K562 (cell line): ENCODE results near the gene CLIC1. TPM values are rescaled to one million over a fixed set of nuclear protein-coding genes. Genes with fewer than 3 reads are reported as not detected.

Experiments used
- CSDE1 ChIP-seq, 2 experiments: fragments of 450-650 bp; IDR thresholded peaks; 2 replicates each; pipeline ENCODE4 v1.6.1; 2016; ENCODE audit warnings: mild to moderate bottlenecking in 1 of 2
- ERF ChIP-seq: fragments of 450-650 bp; formaldehyde crosslinking; IDR thresholded peaks from 2 replicates; pipeline ENCODE4 v1.4.0; 2020; ENCODE audit warnings: mild to moderate bottlenecking, mixed read lengths
- FOXM1 ChIP-seq, 2 experiments: fragments of 450-650 bp in 1 of 2; sonication (generic) in 1 of 2; formaldehyde crosslinking in 1 of 2; IDR thresholded peaks; 2 replicates each; pipeline versions ENCODE4 v1.6.1 to v1.9.0; 2017 to 2022; ENCODE audit warnings: low read depth in 2 of 2, mild to moderate bottlenecking in 2 of 2, missing genetic modification reagents in 1 of 2, moderate library complexity in 1 of 2
- FUS ChIP-seq: fragments of 200-400 bp; formaldehyde crosslinking; optimal IDR thresholded peaks from 2 replicates; pipeline ENCODE3; 2017; ENCODE audit warnings: low read depth, low read length
- HDAC3 ChIP-seq: fragments of 450-650 bp; IDR thresholded peaks from 2 replicates; pipeline ENCODE4 v1.6.1; 2018; ENCODE audit warnings: borderline replicate concordance, mild to moderate bottlenecking, moderate library complexity; ENCODE audit not compliant: partially characterized antibody
- MAZ ChIP-seq, 2 experiments: fragments of 450-650 bp in 1 of 2; sonication (generic) in 1 of 2; formaldehyde crosslinking; IDR thresholded peaks in 1 of 2; conservative IDR thresholded peaks in 1 of 2; 2 replicates each; pipeline versions ENCODE4 v1.4.0 to v1.5.0; 2020; ENCODE audit warnings: mild to moderate bottlenecking in 1 of 2, missing genetic modification reagents in 1 of 2
- NFATC3 ChIP-seq: fragments of 450-650 bp; IDR thresholded peaks from 2 replicates; pipeline ENCODE4 v1.6.1; 2017; ENCODE audit warnings: mild to moderate bottlenecking
- NR2C2 ChIP-seq, 2 experiments: fragments of 200-800 bp in 1 of 2; sonication (Bioruptor generic) in 1 of 2; sonication (generic) in 1 of 2; formaldehyde crosslinking in 1 of 2; IDR thresholded peaks; 2 replicates each; pipeline versions ENCODE4 v1.6.1 to v1.8.0; 2016 to 2022; ENCODE audit warnings: mild to moderate bottlenecking in 1 of 2, missing compliant biosample characterization in 1 of 2, missing genetic modification characterization in 1 of 2, missing genetic modification reagents in 1 of 2
- POU5F1 ChIP-seq: fragments of 150-350 bp; IDR thresholded peaks from 2 replicates; pipeline ENCODE4 v1.6.1; 2014; ENCODE audit warnings: borderline replicate concordance, low read length, low read depth, mild to moderate bottlenecking; ENCODE audit not compliant: partially characterized antibody
- RBFOX2 ChIP-seq: fragments of 200-400 bp; formaldehyde crosslinking; IDR thresholded peaks from 2 replicates; pipeline ENCODE4 v1.6.1; 2017; ENCODE audit warnings: low read depth, mild to moderate bottlenecking, low read length, moderate library complexity
- SPI1 ChIP-seq: IDR thresholded peaks from 2 replicates; pipeline ENCODE4 v1.6.1; 2011; ENCODE audit warnings: low read depth, low read length, control low read depth, borderline replicate concordance
- U2AF2 ChIP-seq: fragments of 200-400 bp; formaldehyde crosslinking; optimal IDR thresholded peaks from 2 replicates; pipeline ENCODE3; 2017; ENCODE audit warnings: low read depth, mild to moderate bottlenecking, low read length
- YBX1 ChIP-seq: fragments of 450-650 bp; IDR thresholded peaks from 2 replicates; pipeline ENCODE4 v1.7.1; 2016; ENCODE audit warnings: mild to moderate bottlenecking
- ZSCAN29 ChIP-seq: fragments of 450-650 bp; IDR thresholded peaks from 2 replicates; pipeline ENCODE4 v1.6.1; 2017
- polyA plus RNA-seq, 8 experiments: library from polyadenylated mRNA; depleted of rRNA in 4 of 8; stranded (reverse) in 5 of 8; unstranded in 3 of 8; fragments of >200 nt; fragmentation: Nextera tagmentation in 2 of 8; fragmentation: Illumina TruSeq in 1 of 8; extraction: Ambion mirVana in 2 of 8; extraction: Trizol in 1 of 8; gene quantifications; 2 replicates each; pipeline versions ENCODE4 v1.2.1 to v1.2.3, GENCODE V29; 2011 to 2014; ENCODE audit warnings: inconsistent platforms in 1 of 8, missing spikeins in 1 of 8
- total RNA-seq, 7 experiments: library from RNA; depleted of rRNA in 6 of 7; stranded (reverse); fragments of >200 nt in 6 of 7; fragmentation: Illumina TruSeq in 2 of 7; extraction: Trizol in 2 of 7; gene quantifications; 2 replicates each; pipeline versions ENCODE4 v1.2.1 to v1.2.3, GENCODE V29; 2011 to 2021; ENCODE audit warnings: low replicate concordance in 1 of 7
- TF ChIP-seq, protein P1 (sequence below): fragments of 450-650 bp; conservative IDR thresholded peaks from 2 replicates; pipeline ENCODE4 v1.6.1; 2016; ENCODE audit warnings: missing genetic modification characterization, low read depth, mild to moderate bottlenecking, control low read depth, missing compliant biosample characterization
- TF ChIP-seq, protein P2 (sequence below): fragments of 250-450 bp; sonication (Bioruptor Pico); IDR thresholded peaks from 2 replicates; pipeline ENCODE4 v1.8.0; 2022; ENCODE audit warnings: inconsistent platforms
- TF ChIP-seq, protein P3 (sequence below): fragments of 250-450 bp; sonication (Bioruptor Pico); IDR thresholded peaks from 2 replicates; pipeline ENCODE4 v1.8.0; 2021; ENCODE audit warnings: mild to moderate bottlenecking, moderate library complexity
- TF ChIP-seq, protein P4 (sequence below), 2 experiments: fragments of 450-650 bp in 1 of 2; sonication (generic) in 1 of 2; formaldehyde crosslinking in 1 of 2; IDR thresholded peaks in 1 of 2; conservative IDR thresholded peaks in 1 of 2; 2 replicates each; pipeline versions ENCODE4 v1.6.1 to v1.8.1; 2016 to 2023; ENCODE audit warnings: mild to moderate bottlenecking in 2 of 2, moderate library complexity in 2 of 2, inconsistent platforms in 1 of 2, missing genetic modification reagents in 1 of 2
- TF ChIP-seq, protein P5 (sequence below): fragments of 450-650 bp; formaldehyde crosslinking; IDR thresholded peaks from 2 replicates; pipeline ENCODE4 v1.4.0; 2020; ENCODE audit warnings: mild to moderate bottlenecking, mixed read lengths

Gene CLIC1
- total and polyA plus RNA-seq, 9 of the 15 experiments (the other 6 are each of a cell fraction or from before 2014, with no cell fraction given) = 1,267 to 2,419 (median 1,808) TPM

DNA sequence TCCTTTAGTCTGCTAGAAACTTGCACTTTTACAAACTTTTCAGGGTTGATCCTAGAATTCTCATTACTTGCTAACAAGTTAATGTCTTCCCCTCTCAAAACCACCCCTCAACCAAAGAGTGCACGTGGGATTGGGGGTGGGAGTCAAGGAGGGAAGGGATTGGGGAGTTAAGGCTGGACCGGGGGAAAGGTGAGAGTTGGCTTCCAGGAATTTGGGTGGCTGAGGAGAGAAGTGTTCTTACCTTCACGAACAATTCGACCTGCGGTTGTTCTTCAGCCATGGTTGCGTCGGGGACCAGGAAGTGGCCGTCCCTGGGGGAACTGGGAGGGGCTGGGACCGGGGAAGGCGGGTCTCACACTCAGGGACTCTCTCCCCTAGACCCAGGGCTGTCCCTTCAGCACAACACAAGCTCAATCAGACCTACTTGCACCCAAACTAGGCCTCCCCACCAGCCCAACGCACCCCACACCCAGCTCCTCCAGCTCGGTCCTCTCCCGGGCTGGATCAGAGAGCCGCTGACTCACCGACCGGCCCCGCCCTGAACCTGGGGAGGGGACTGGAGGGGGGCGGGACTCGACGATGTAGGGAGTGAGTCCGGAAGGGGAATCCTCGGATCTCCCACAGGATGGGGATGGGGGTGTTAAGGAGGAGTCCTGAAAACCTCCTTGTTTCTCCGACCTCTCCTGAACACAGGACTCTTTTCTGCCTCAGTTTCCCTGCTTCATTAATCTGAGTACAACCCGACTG lies at the start of gene CLIC1 (continued):
- TF ChIP-seq U2AF2 (no peak), NR2C2 (CRISPR knock-in tag; IDR thresholded peaks at IDR 0.05) (peak; percentile 85), NR2C2 (tag; IDR thresholded peaks at IDR 0.05) (no peak), SPI1 (peak; percentile 66; the same call in 1 of the 2 replicates), ZSCAN29 (no peak), YBX1 (no peak), RBFOX2 (peak; percentile 96), FUS (no peak), CSDE1 (IDR thresholded peaks at IDR 0.05) (no peak), ERF (CRISPR knock-in tag) (peak; percentile 60; the same call in 1 of the 2 replicates), HDAC3 (no peak), MAZ (CRISPR knock-in tag; conservative IDR thresholded peaks at IDR 0.05 in 1 of 2, IDR thresholded peaks at IDR 0.05 in 1 of 2) (peak; percentile 96 to 100), NFATC3 (peak; percentile 65; the same call in 1 of the 2 replicates), FOXM1 (IDR thresholded peaks at IDR 0.05; ENCODE audit: low read depth) (no peak), FOXM1 (CRISPR knock-in tag; IDR thresholded peaks at IDR 0.05; ENCODE audit: low read depth) (peak; percentile 57), POU5F1 (no peak)
- TF ChIP-seq, protein P1, sequence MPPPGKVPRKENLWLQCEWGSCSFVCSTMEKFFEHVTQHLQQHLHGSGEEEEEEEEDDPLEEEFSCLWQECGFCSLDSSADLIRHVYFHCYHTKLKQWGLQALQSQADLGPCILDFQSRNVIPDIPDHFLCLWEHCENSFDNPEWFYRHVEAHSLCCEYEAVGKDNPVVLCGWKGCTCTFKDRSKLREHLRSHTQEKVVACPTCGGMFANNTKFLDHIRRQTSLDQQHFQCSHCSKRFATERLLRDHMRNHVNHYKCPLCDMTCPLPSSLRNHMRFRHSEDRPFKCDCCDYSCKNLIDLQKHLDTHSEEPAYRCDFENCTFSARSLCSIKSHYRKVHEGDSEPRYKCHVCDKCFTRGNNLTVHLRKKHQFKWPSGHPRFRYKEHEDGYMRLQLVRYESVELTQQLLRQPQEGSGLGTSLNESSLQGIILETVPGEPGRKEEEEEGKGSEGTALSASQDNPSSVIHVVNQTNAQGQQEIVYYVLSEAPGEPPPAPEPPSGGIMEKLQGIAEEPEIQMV (tag) = no peak; the same call in 1 of the 2 replicates
- TF ChIP-seq, protein P2, sequence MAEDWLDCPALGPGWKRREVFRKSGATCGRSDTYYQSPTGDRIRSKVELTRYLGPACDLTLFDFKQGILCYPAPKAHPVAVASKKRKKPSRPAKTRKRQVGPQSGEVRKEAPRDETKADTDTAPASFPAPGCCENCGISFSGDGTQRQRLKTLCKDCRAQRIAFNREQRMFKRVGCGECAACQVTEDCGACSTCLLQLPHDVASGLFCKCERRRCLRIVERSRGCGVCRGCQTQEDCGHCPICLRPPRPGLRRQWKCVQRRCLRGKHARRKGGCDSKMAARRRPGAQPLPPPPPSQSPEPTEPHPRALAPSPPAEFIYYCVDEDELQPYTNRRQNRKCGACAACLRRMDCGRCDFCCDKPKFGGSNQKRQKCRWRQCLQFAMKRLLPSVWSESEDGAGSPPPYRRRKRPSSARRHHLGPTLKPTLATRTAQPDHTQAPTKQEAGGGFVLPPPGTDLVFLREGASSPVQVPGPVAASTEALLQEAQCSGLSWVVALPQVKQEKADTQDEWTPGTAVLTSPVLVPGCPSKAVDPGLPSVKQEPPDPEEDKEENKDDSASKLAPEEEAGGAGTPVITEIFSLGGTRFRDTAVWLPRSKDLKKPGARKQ (CRISPR knock-in tag) = no peak
- TF ChIP-seq, protein P3, sequence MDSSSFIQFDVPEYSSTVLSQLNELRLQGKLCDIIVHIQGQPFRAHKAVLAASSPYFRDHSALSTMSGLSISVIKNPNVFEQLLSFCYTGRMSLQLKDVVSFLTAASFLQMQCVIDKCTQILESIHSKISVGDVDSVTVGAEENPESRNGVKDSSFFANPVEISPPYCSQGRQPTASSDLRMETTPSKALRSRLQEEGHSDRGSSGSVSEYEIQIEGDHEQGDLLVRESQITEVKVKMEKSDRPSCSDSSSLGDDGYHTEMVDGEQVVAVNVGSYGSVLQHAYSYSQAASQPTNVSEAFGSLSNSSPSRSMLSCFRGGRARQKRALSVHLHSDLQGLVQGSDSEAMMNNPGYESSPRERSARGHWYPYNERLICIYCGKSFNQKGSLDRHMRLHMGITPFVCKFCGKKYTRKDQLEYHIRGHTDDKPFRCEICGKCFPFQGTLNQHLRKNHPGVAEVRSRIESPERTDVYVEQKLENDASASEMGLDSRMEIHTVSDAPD (CRISPR knock-in tag) = no peak
- TF ChIP-seq, protein P4, sequence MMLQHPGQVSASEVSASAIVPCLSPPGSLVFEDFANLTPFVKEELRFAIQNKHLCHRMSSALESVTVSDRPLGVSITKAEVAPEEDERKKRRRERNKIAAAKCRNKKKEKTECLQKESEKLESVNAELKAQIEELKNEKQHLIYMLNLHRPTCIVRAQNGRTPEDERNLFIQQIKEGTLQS (IDR thresholded peaks at IDR 0.05) = no peak
- TF ChIP-seq, protein P4 (CRISPR knock-in tag; conservative IDR thresholded peaks at IDR 0.05) = peak; percentile 76
- TF ChIP-seq, protein P5, sequence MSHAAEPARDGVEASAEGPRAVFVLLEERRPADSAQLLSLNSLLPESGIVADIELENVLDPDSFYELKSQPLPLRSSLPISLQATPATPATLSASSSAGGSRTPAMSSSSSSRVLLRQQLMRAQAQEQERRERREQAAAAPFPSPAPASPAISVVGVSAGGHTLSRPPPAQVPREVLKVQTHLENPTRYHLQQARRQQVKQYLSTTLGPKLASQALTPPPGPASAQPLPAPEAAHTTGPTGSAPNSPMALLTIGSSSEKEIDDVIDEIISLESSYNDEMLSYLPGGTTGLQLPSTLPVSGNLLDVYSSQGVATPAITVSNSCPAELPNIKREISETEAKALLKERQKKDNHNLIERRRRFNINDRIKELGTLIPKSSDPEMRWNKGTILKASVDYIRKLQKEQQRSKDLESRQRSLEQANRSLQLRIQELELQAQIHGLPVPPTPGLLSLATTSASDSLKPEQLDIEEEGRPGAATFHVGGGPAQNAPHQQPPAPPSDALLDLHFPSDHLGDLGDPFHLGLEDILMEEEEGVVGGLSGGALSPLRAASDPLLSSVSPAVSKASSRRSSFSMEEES (CRISPR knock-in tag) = no peak
